HG03457 (cell line): Measurements from ENCODE around the gene AGXT.

Experiments used
- ATAC-seq: cut with Tn5 transposase; IDR thresholded peaks from one replicate; pipeline ENCODE4 v1.9.1; 2021; ENCODE audit warnings: moderate number of reproducible peaks; ENCODE audit not compliant: unreplicated experiment

The AGXT gene

GRCh38 chr2:240925191-240925567 lies 56.6 kb downstream of the AGXT start:
- ATAC-seq, result no peak

GRCh38 chr2:240925568-240926515 lies 57.2 kb downstream of the AGXT start:
- ATAC-seq, result no peak

- no peak for ATAC-seq
Observed at GRCh38 chr2:240926516-240927389, 58.1 kb downstream of the AGXT start.

- ATAC-seq, result no peak
Observed at GRCh38 chr2:240927390-240927781, 58.8 kb downstream of the AGXT start.

GRCh38 chr2:240928476-240929363 lies 60.1 kb downstream of the AGXT start:
- ATAC-seq, result no peak

GRCh38 chr2:240929364-240930095 lies 60.9 kb downstream of the AGXT start:
- ATAC-seq, result no peak
